HG03432 (cell line): ENCODE results near the gene FAN1.

Experiments
- ATAC-seq: cut with Tn5 transposase; IDR thresholded peaks from one replicate; pipeline ENCODE4 v1.9.1; 2021; ENCODE audit warnings: mild to moderate bottlenecking, moderate library complexity; ENCODE audit not compliant: unreplicated experiment

The FAN1 gene

GRCh38 chr15:30919877-30920550 lies 16.3 kb downstream of the FAN1 start:
- no peak for ATAC-seq

GRCh38 chr15:30921106-30921505 lies 17.4 kb downstream of the FAN1 start:
- ATAC-seq: no peak

- no peak for ATAC-seq
Measured at GRCh38 chr15:30921781-30922479, 18.2 kb downstream of the FAN1 start.

GRCh38 chr15:30922480-30923311 lies 19.0 kb downstream of the FAN1 start:
- ATAC-seq: no peak

- ATAC-seq: no peak
Measured at GRCh38 chr15:30923429-30923828, 19.7 kb downstream of the FAN1 start.

GRCh38 chr15:30924353-30924752 lies 20.6 kb downstream of the FAN1 start:
- ATAC-seq: no peak

GRCh38 chr15:30925686-30926085 lies 22.0 kb downstream of the FAN1 start:
- ATAC-seq: no peak

- ATAC-seq: no peak
Measured at GRCh38 chr15:30926161-30926560, 22.4 kb downstream of the FAN1 start.

GRCh38 chr15:30927148-30927761 lies 23.5 kb downstream of the FAN1 start:
- ATAC-seq: no peak

GRCh38 chr15:30928076-30928475 lies 24.4 kb downstream of the FAN1 start:
- ATAC-seq: no peak

GRCh38 chr15:30929064-30929669 lies 25.5 kb downstream of the FAN1 start:
- ATAC-seq: no peak

GRCh38 chr15:30929982-30930381 lies 26.3 kb downstream of the FAN1 start:
- no peak for ATAC-seq

- no peak for ATAC-seq
Measured at GRCh38 chr15:30930422-30930821, 26.7 kb downstream of the FAN1 start.

GRCh38 chr15:30933293-30933692 lies 29.6 kb downstream of the FAN1 start:
- ATAC-seq: no peak

GRCh38 chr15:30939161-30939560 lies 35.4 kb downstream of the FAN1 start:
- ATAC-seq: no peak

GRCh38 chr15:30940359-30940758 lies 36.6 kb downstream of the FAN1 start:
- ATAC-seq: no peak

- ATAC-seq: no peak
Measured at GRCh38 chr15:30941520-30941919, 37.8 kb downstream of the FAN1 start.

GRCh38 chr15:30943654-30944335 lies 40.1 kb downstream of the FAN1 start:
- ATAC-seq: no peak

GRCh38 chr15:30953183-30953582 lies 49.5 kb downstream of the FAN1 start:
- ATAC-seq: no peak

- no peak for ATAC-seq
Measured at GRCh38 chr15:30953731-30954378, 50.1 kb downstream of the FAN1 start.
